A673 (cell line): Measurements from ENCODE around the gene NEDD8.

Experiments used
- CTCF ChIP-seq: fragments of 300-800, 200-600 bp; sonication (generic); conservative IDR thresholded peaks from 2 replicates; pipeline ENCODE4 v1.5.1; 2017; ENCODE audit warnings: low read depth, mild to moderate bottlenecking, antibody characterized with exemption, low read length, moderate library complexity, mixed read lengths
- EZH2 ChIP-seq: fragments of 200-600 bp; sonication (generic); IDR thresholded peaks from 2 replicates; pipeline ENCODE4 v1.6.1; 2017; ENCODE audit warnings: borderline replicate concordance, low read depth, mild to moderate bottlenecking, mixed read lengths, antibody characterized with exemption, low read length; ENCODE audit not compliant: poor library complexity, severe bottlenecking

- TF ChIP-seq CTCF, result no peak
- no peak for TF ChIP-seq EZH2
Observed at GRCh38 chr14:24207625-24208024, 24.5 kb downstream of the NEDD8 start.
